SIG-M5 (cell line): Measurements from ENCODE around the gene MS4A6A.
"Not testable (repeated sequence)": the region's sequence is repeated elsewhere in the genome, so short reads cannot be mapped to it uniquely, and the experiment has no call there.

ENCODE experiments used
- DNase-seq: peaks from one replicate; lab custom pipeline; 2025; lab: John Stamatoyannopoulos, UW

Gene MS4A6A

GRCh38 chr11:60183591-60184205 is 815 bp upstream of the MS4A6A start:
- no peak for DNase-seq

GRCh38 chr11:60175860-60176275 is 7.0 kb downstream of the MS4A6A start:
- DNase-seq, result no peak

GRCh38 chr11:60172011-60172410 is 10.9 kb downstream of the MS4A6A start:
- DNase-seq, result no peak

- no peak for DNase-seq
These were observed 12.3 kb downstream of the MS4A6A start for GRCh38 chr11:60170566-60170965.

GRCh38 chr11:60169264-60169915 is 13.5 kb downstream of the MS4A6A start:
- DNase-seq, result no peak

- DNase-seq, result no peak
These were observed 14.6 kb downstream of the MS4A6A start for GRCh38 chr11:60168306-60168705.

- DNase-seq, result no peak
These were observed 16.9 kb downstream of the MS4A6A start for GRCh38 chr11:60165951-60166350.

- no peak for DNase-seq
These were observed 17.3 kb downstream of the MS4A6A start for GRCh38 chr11:60165538-60165937.

- DNase-seq, result no peak
These were observed 18.3 kb downstream of the MS4A6A start for GRCh38 chr11:60164550-60165075.

- no peak for DNase-seq
These were observed 21.1 kb downstream of the MS4A6A start for GRCh38 chr11:60161766-60162165.

- DNase-seq, result no peak
These were observed 21.8 kb downstream of the MS4A6A start for GRCh38 chr11:60161107-60161506.

- DNase-seq, result no peak
These were observed 23.0 kb downstream of the MS4A6A start for GRCh38 chr11:60159868-60160267.

- DNase-seq, result no peak
These were observed 23.6 kb downstream of the MS4A6A start for GRCh38 chr11:60159284-60159683.

GRCh38 chr11:60158636-60159035 is 24.2 kb downstream of the MS4A6A start:
- DNase-seq, result no peak

GRCh38 chr11:60155931-60156330 is 27.0 kb downstream of the MS4A6A start:
- DNase-seq, result no peak

- DNase-seq, result not testable (repeated sequence)
These were observed 30.2 kb downstream of the MS4A6A start for GRCh38 chr11:60152727-60153126.

- no peak for DNase-seq
These were observed 32.6 kb downstream of the MS4A6A start for GRCh38 chr11:60150279-60150678.

GRCh38 chr11:60145677-60146076 is 37.2 kb downstream of the MS4A6A start:
- no peak for DNase-seq

GRCh38 chr11:60143768-60144167 is 39.1 kb downstream of the MS4A6A start:
- no peak for DNase-seq

- no peak for DNase-seq
These were observed 49.0 kb downstream of the MS4A6A start for GRCh38 chr11:60133917-60134316.

GRCh38 chr11:60131912-60132311 is 51.0 kb downstream of the MS4A6A start:
- no peak for DNase-seq

- DNase-seq, result no peak
These were observed 52.4 kb downstream of the MS4A6A start for GRCh38 chr11:60130496-60130895.

GRCh38 chr11:60129853-60130252 is 53.0 kb downstream of the MS4A6A start:
- no peak for DNase-seq

GRCh38 chr11:60128866-60129265 is 54.0 kb downstream of the MS4A6A start:
- not testable (repeated sequence) for DNase-seq
